Stimulated activated CD4-positive, alpha-beta T cell treated with anti-CD3 and anti-CD28 coated beads, Interleukin-1b, Interleukin-23, amount 100 ng/mL, for 1 hour (primary cell): ENCODE results near the gene PCDHA4.

Experiments
- DNase-seq, 2 donors: peaks; one replicate each; pipeline ENCODE4 v3.0.0-alpha.2; 2020; ENCODE audit warnings: low read depth in 2 of 2

Gene PCDHA4

GRCh38 chr5:140855772-140856674 is 49.2 kb downstream of the PCDHA4 start, which contains the start of gene PCDHA10:
PCDHA10 (plus strand) TSS chr5:140855897; CDS start chr5:140856049, 152 bp downstream.
- no peak for DNase-seq

GRCh38 chr5:140857177-140857986 is 50.5 kb downstream of the PCDHA4 start:
- DNase-seq = no peak

- DNase-seq = no peak
These were observed 51.0 kb downstream of the PCDHA4 start for GRCh38 chr5:140857987-140858240.

- DNase-seq = no peak
These were observed 55.8 kb downstream of the PCDHA4 start for GRCh38 chr5:140862441-140863295.
